GM12874 (cell line): ENCODE measurements around the gene ST6GALNAC2.

ENCODE experiments used
- CTCF ChIP-seq: IDR thresholded peaks from 2 replicates; pipeline ENCODE4 v1.5.1; 2011; ENCODE audit warnings: low read depth, mild to moderate bottlenecking, control low read depth, low read length, moderate library complexity; ENCODE audit not compliant: insufficient read depth

Gene ST6GALNAC2

GRCh38 chr17:76536511-76537287 lies 49.0 kb downstream of the ST6GALNAC2 start:
- TF ChIP-seq CTCF, result no peak

GRCh38 chr17:76535788-76536510 lies 49.7 kb downstream of the ST6GALNAC2 start:
- no peak for TF ChIP-seq CTCF

- no peak for TF ChIP-seq CTCF
Measured at GRCh38 chr17:76534831-76535732, 50.6 kb downstream of the ST6GALNAC2 start.

GRCh38 chr17:76532072-76532651 lies 53.5 kb downstream of the ST6GALNAC2 start:
- TF ChIP-seq CTCF, result no peak

- TF ChIP-seq CTCF, result no peak
Measured at GRCh38 chr17:76531486-76532038, 54.1 kb downstream of the ST6GALNAC2 start.

GRCh38 chr17:76530811-76531485 lies 54.7 kb downstream of the ST6GALNAC2 start:
- TF ChIP-seq CTCF, result no peak
